ENCODE measurements around the gene SLC66A2.

SLC66A2 gene

GRCh38 chr18:79902075-79902474, 49.4 kb downstream of the SLC66A2 start:
- Histone ChIP-seq H3K79me2 (ENCODE audit: low read length) (no peaks in the 10 kb centered on the region), H3K4me3 (ENCODE audit: low read length) (no peak overlapping the region), H3K36me3 (replicated peaks; ENCODE audit: insufficient read depth, low read length) (no peaks in the 10 kb centered on the region), H3K9ac (ENCODE audit: low read length) (no peak overlapping the region), H3F3A (ENCODE audit: insufficient read depth, low read length) (no peaks in the 10 kb centered on the region), H3K9me2 (replicated peaks; ENCODE audit: insufficient read depth, low read length) (no peaks in the 10 kb centered on the region), H3K27ac (ENCODE audit: low read length) (no peak overlapping the region), H3K27me3 (replicated peaks; ENCODE audit: insufficient read depth, low read length) (no peaks in the 10 kb centered on the region), H3K4me2 (ENCODE audit: low read depth, low read length) (no peak overlapping the region), H2AFZ (ENCODE audit: low read length) (no peak overlapping the region), H3K9me3 (replicated peaks; ENCODE audit: insufficient read depth, low read length) (no peaks in the 10 kb centered on the region), H3K4me1 (ENCODE audit: low read length) (no peaks in the 10 kb centered on the region), H4K20me1 (ENCODE audit: insufficient read depth, low read length) (no peaks in the 10 kb centered on the region)
- DNase-seq = no peak
- TF ChIP-seq CTCF (IDR thresholded peaks at IDR 0.05; ENCODE audit: low read length) (no peak), EZH2phosphoT487 (IDR thresholded peaks at IDR 0.05; ENCODE audit: low read length) (no peak), EZH2 (optimal IDR thresholded peaks at IDR 0.05; ENCODE audit: low read depth, low read length) (no peak)

- H3F3A ChIP-seq (ENCODE audit: insufficient read depth, low read length) = no peaks in the 10 kb centered on the region
- TF ChIP-seq CTCF (IDR thresholded peaks at IDR 0.05; ENCODE audit: low read length) (no peak), EZH2phosphoT487 (IDR thresholded peaks at IDR 0.05; ENCODE audit: low read length) (no peak), EZH2 (optimal IDR thresholded peaks at IDR 0.05; ENCODE audit: low read depth, low read length) (no peak)
- H3K27me3 ChIP-seq (replicated peaks; ENCODE audit: insufficient read depth, low read length) = no peaks in the 10 kb centered on the region
- no peak overlapping the region for H3K9ac ChIP-seq (ENCODE audit: low read length)
- H3K9me3 ChIP-seq (replicated peaks; ENCODE audit: insufficient read depth, low read length) = no peaks in the 10 kb centered on the region
- H2AFZ ChIP-seq (ENCODE audit: low read length) = no peak overlapping the region
- H4K20me1 ChIP-seq (ENCODE audit: insufficient read depth, low read length) = no peaks in the 10 kb centered on the region
- no peaks in the 10 kb centered on the region for H3K79me2 ChIP-seq (ENCODE audit: low read length)
- H3K9me2 ChIP-seq (replicated peaks; ENCODE audit: insufficient read depth, low read length) = no peaks in the 10 kb centered on the region
- no peak for DNase-seq
- H3K4me1 ChIP-seq (ENCODE audit: low read length) = no peaks in the 10 kb centered on the region
- H3K4me2 ChIP-seq (ENCODE audit: low read depth, low read length) = no peak overlapping the region
- H3K27ac ChIP-seq (ENCODE audit: low read length) = no peak overlapping the region
- no peak overlapping the region for H3K4me3 ChIP-seq (ENCODE audit: low read length)
- no peaks in the 10 kb centered on the region for H3K36me3 ChIP-seq (replicated peaks; ENCODE audit: insufficient read depth, low read length)
Measured at GRCh38 chr18:79901665-79902064, 49.8 kb downstream of the SLC66A2 start.

- no peak for DNase-seq
- Histone ChIP-seq H3K9ac (ENCODE audit: low read length) (no peak overlapping the region), H3F3A (ENCODE audit: insufficient read depth, low read length) (no peaks in the 10 kb centered on the region)
Measured at GRCh38 chr18:79900610-79901570, 50.6 kb downstream of the SLC66A2 start.

More at GRCh38 chr18:79900610-79901570, 50.6 kb downstream of the SLC66A2 start:
- H2AFZ ChIP-seq (ENCODE audit: low read length) = no peak overlapping the region
- no peaks in the 10 kb centered on the region for H3K4me1 ChIP-seq (ENCODE audit: low read length)
- no peaks in the 10 kb centered on the region for H3K79me2 ChIP-seq (ENCODE audit: low read length)
- no peaks in the 10 kb centered on the region for H3K36me3 ChIP-seq (replicated peaks; ENCODE audit: insufficient read depth, low read length)
- no peaks in the 10 kb centered on the region for H3K9me2 ChIP-seq (replicated peaks; ENCODE audit: insufficient read depth, low read length)
- H3K4me3 ChIP-seq (ENCODE audit: low read length) = no peak overlapping the region
- H3K9me3 ChIP-seq (replicated peaks; ENCODE audit: insufficient read depth, low read length) = no peaks in the 10 kb centered on the region
- H4K20me1 ChIP-seq (ENCODE audit: insufficient read depth, low read length) = no peaks in the 10 kb centered on the region
- no peak overlapping the region for H3K4me2 ChIP-seq (ENCODE audit: low read depth, low read length)
- TF ChIP-seq CTCF (IDR thresholded peaks at IDR 0.05; ENCODE audit: low read length) (no peak), EZH2phosphoT487 (IDR thresholded peaks at IDR 0.05; ENCODE audit: low read length) (no peak), EZH2 (optimal IDR thresholded peaks at IDR 0.05; ENCODE audit: low read depth, low read length) (no peak)
- no peak overlapping the region for H3K27ac ChIP-seq (ENCODE audit: low read length)
- no peaks in the 10 kb centered on the region for H3K27me3 ChIP-seq (replicated peaks; ENCODE audit: insufficient read depth, low read length)

Measured in MM.1S (cell line).